ENCODE measurements around the gene KLHDC1.
"Not testable (repeated sequence)": the region's sequence is repeated elsewhere in the genome, so short reads cannot be mapped to it uniquely, and the experiment has no call there.

Gene KLHDC1

DNA sequence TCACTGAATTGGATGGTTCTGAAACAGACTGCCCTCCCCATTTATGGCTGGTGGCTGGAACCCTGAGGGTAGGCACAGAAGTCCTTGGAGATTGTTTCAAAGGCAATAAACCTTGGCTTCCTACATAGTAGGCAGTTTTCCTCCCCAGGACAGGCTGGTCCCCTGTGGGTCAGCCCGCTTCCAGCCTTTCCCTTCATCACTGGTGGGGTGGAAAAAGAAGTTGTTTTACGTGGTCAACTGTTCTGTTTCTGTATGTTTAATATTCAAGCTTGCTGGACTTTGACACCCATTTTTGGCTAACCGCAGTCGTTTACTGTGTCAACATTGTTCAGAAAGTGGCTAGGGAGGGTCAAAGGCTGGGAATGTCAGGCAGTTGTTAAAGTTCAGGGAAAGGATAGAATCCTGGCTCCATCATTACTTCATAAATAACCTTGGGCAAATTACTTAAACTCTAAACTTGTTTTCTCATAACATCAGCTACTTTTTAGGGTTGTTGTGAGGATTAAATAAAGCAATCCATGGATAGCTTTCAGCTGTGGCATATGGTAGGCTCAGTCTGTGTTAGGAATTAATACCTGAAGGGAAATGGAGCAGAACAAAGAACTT lies 77.4 kb downstream of the KLHDC1 start:
- DNase-seq (ENCODE audit: low read depth) = peak; percentile 25
- H3K4me3 ChIP-seq (ENCODE audit: control insufficient read depth, low read depth, low read length) = peak overlapping the region; percentile 90
- TF ChIP-seq, protein P1, sequence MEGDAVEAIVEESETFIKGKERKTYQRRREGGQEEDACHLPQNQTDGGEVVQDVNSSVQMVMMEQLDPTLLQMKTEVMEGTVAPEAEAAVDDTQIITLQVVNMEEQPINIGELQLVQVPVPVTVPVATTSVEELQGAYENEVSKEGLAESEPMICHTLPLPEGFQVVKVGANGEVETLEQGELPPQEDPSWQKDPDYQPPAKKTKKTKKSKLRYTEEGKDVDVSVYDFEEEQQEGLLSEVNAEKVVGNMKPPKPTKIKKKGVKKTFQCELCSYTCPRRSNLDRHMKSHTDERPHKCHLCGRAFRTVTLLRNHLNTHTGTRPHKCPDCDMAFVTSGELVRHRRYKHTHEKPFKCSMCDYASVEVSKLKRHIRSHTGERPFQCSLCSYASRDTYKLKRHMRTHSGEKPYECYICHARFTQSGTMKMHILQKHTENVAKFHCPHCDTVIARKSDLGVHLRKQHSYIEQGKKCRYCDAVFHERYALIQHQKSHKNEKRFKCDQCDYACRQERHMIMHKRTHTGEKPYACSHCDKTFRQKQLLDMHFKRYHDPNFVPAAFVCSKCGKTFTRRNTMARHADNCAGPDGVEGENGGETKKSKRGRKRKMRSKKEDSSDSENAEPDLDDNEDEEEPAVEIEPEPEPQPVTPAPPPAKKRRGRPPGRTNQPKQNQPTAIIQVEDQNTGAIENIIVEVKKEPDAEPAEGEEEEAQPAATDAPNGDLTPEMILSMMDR (conservative IDR thresholded peaks at IDR 0.05; ENCODE audit: control insufficient read depth, insufficient read depth, low read depth, low read length) = no peak

GRCh38 chr14:49771691-49772090 lies 78.8 kb downstream of the KLHDC1 start:
- H3K4me3 ChIP-seq (ENCODE audit: control insufficient read depth, low read depth, low read length) = not testable (repeated sequence)

GRCh38 chr14:49774106-49774505 lies 81.2 kb downstream of the KLHDC1 start:
- TF ChIP-seq, protein P1 (conservative IDR thresholded peaks at IDR 0.05; ENCODE audit: control insufficient read depth, insufficient read depth, low read depth, low read length) = no peak
- no peak overlapping the region for H3K4me3 ChIP-seq (ENCODE audit: control insufficient read depth, low read depth, low read length)
- no peak for DNase-seq (ENCODE audit: low read depth)

More at GRCh38 chr14:49771691-49772090, 78.8 kb downstream of the KLHDC1 start:
- DNase-seq (ENCODE audit: low read depth) = not testable (repeated sequence)

- H3K4me3 ChIP-seq (ENCODE audit: control insufficient read depth, low read depth, low read length) = no peak overlapping the region
- no peak for DNase-seq (ENCODE audit: low read depth)
- TF ChIP-seq, protein P1 (conservative IDR thresholded peaks at IDR 0.05; ENCODE audit: control insufficient read depth, insufficient read depth, low read depth, low read length) = no peak
Measured at GRCh38 chr14:49778421-49778820, 85.5 kb downstream of the KLHDC1 start.

DNA sequence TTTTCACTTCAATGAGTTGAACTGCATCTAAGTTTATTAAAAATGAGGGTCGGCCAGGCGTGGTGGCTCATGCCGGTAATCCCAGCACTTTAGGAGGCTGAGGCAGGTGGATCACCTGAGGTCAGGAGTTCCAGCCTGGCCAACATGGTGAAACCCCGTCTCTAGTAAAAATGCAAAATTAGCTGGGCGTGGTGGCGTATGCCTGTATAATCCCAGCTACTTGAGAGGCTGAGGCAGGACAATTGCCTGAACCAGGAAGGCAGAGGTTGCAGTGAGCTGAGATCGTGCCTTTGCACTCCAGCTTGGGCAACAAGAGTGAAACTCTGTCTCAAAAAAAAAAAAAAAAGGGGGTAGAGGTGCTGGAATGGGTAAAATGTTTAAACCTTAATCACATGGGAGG lies 88.1 kb downstream of the KLHDC1 start:
- not testable (repeated sequence) for H3K4me3 ChIP-seq (ENCODE audit: control insufficient read depth, low read depth, low read length); DNase-seq (ENCODE audit: low read depth)

DNA sequence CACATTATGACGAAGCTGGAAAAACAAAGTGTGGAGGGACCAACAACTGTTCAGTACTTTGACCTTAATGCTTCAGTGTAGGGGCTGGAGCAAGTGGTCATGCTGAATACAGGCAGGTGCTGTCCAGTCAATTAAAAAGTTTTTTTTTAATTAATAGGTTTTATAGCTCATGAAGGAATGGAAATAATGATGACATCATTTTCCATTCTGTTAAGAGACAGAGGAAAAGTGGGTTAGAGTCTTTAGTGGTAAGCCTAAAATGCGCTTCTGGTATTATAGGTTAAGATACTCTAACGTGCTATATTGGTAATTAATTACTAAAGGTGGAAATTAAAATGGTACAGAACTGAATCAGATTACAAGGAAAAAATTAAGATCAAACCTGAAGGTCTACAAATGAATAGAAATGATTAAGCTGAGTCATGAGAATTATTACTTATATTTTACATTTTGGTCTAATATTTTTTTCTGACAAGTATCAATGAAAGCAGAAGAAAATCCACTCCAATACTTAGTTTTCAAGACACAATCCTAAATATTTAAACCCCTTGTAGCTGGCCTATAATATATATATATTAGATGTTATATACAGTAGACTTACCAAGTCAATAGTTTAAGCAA lies 90.6 kb downstream of the KLHDC1 start:
- DNase-seq (ENCODE audit: low read depth) = no peak
- TF ChIP-seq, protein P1 (conservative IDR thresholded peaks at IDR 0.05; ENCODE audit: control insufficient read depth, insufficient read depth, low read depth, low read length) = no peak
- no peak overlapping the region for H3K4me3 ChIP-seq (ENCODE audit: control insufficient read depth, low read depth, low read length)

DNA sequence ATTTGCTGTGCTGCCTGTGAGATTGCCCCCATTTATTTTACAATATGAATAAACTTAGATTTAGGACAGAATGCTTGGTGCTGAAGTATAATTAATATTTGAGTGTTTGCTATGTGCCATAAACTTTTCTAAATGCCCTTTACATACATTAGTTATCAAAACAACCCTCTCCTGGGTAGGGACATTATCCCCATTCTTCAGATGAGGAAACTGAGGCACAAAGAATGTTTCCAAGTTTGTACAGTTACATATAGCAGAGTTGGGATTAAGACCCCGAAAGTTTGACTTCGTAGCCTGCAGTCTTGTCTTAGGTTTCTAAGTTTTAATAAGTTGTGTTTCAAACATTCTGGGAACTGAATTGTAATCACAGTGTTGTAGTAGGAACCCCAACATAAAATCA lies 93.4 kb downstream of the KLHDC1 start:
- no peak for DNase-seq (ENCODE audit: low read depth)
- TF ChIP-seq, protein P1 (conservative IDR thresholded peaks at IDR 0.05; ENCODE audit: control insufficient read depth, insufficient read depth, low read depth, low read length) = no peak
- no peak overlapping the region for H3K4me3 ChIP-seq (ENCODE audit: control insufficient read depth, low read depth, low read length)

- H3K4me3 ChIP-seq (ENCODE audit: control insufficient read depth, low read depth, low read length) = no peak overlapping the region
- TF ChIP-seq, protein P1 (conservative IDR thresholded peaks at IDR 0.05; ENCODE audit: control insufficient read depth, insufficient read depth, low read depth, low read length) = no peak
- DNase-seq (ENCODE audit: low read depth) = no peak
Measured at GRCh38 chr14:49792618-49793017, 99.7 kb downstream of the KLHDC1 start.
